ENCODE measurements around the gene ANKRD63.

The ANKRD63 gene

DNA sequence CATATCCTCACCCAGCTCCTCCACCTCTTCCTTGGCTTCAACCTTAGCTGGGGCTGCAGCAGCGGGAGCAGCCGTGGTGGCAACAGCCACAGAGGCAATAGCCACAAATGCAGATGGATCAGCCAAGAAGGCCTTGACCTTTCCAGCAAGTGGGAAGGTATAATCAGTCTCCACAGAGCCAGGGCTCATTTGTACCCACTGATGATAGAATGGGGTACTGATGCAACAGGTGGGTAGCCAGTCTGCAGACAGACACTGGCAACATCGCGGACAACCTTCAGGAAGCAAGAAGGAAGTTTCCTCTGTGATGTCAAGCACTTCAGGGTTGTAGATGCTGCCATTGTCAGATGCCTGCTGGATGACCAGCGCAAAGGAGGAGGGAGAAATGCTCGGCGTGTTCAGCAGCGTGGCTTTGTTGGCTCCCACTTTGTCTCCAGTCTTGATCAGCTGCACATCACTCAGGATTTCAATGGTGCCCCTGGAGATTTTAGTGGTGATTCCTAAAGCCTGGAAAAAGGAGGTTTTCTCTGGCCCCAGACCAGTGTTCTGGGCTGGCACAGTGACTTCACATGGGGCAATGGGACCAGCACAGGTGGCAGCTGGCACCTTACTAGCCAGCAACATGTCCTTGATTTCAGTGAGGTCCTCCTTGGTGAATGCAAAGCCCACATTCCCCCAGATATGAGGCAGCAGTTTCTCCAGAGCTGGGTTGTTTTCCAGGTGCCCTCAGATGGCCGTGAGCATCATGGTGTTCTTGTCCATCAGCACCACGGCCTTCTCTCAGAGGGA, 29.7 kb upstream of the ANKRD63 start:
- DNase-seq: no peak

DNA sequence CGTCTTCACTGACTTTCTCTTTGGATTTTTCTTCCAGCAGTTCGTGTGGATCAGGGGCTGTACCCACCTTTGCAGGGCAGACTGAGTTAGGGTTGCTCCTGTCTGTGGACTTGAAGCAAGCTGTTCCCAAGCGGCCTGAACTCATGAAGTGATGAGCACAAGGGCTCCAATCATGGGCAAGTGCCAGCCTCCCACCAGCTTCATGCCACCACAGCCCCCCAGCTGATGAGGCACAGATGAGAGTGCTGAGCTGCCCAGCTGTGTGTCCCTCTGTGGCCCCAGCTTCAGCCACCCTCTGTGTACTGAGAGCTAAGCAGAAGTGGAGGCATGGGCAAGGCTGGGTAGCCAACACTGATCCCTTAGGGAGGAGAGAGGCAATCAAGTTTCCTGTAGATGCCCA, 28.1 kb upstream of the ANKRD63 start:
- no peak for DNase-seq

DNA sequence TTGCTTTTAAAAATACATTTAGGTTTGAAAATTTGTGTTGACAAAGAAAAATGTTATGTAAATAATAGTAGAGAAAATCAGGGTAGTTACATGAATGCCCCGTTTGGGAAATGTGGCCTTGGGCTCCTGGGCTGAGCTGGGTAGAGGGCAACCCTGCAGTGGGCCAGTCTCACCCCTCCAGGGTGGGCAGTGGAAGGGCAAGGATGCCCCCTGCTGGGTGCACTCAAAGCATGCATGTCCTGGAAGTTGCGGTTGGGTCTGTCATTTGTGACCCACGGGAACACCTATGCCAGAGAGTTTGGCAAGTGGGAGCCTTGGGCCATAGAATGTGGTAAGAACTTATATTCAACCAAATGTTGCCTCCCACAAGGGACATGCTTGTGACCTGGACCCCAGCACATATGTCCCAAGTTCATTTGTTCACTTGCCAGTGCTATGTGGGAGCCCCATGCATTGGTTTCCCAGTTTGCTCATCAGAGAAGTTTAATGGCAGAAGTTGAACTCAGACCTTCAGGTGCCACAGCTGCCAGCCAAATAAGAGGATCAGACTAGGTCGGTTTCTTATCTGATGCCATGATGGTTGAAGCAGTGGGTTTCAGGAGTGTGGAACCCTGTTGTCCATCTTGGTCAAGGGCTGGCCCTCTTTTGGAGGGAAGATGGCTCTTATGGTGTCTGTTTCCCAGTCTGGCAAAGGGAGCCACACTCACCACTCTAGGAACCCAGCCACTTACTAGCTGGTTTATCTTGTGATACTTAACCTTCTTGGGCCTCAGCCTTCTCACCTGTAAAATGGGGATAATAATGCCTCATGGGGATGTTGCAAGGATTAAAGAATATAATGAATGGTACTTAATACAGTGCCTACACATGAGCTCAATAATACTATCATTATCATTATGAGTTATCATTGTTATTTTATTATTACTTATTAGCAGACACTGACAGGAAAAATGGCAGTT, 27.4 kb upstream of the ANKRD63 start:
- DNase-seq: peak; percentile 29 to 50

DNA sequence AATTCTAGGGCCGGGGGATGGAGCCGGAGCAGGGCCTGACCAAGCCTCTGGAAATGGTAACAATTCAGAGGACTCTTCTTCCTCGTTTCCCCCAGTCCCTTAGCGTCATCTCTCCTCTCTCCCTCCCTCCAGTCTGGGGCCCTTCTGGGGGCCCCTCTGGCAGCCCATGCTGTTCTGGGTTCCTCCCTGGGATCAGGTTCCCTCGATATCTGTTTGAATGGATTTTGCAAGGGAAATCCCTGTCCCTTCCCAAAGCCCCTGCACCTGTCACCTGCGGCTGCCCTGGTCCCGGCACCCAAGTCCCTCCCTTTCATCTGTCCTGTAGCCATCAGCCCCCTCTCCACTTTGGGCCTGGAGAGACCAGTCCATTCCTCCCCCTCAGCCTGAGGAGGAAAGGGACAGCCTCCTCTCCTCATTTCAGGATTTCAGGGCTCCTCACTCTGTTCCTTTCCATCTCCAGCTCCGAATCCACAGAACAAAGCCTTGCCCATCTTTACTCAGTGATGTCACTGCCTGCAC, 26.5 kb upstream of the ANKRD63 start:
- DNase-seq: no peak

DNA sequence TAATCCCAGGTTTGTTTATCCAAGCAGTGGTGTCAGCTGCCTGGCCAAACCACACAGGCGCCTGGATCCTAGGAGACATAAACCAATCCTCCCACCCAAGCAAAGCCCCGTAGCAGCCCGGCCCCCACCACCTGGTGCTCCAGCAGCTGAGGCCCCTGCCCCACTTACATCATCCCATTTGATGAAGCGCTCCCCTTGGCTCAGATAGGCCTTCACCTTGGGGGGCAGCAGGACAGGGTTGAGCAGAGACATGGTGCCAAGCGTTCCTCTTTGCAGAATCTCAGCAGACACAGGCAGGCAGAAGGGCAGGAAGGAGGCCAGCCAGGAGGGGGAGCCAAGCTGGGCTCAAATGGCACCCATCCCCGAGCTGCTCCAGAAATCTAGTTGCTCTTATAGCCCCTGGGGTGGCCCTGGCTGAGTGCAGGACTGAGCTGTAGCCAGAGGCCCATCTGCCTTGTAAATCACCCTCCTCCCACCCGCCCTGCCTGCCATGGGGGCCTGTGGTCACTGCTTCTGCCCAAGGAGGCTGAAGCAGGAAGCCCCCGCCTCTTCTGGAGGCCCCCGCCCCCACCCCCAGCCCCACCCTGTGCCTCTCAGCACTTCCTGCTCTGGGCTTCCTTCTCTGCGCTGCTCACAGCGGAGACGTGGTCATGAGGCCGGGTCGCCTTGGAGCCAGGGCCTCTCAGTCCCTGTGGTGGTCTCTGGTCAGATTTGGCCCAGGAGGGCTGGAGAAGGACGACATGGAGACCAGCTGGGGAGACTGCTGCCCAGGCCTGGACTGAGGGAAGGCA, 24.8 kb upstream of the ANKRD63 start, which contains the start of gene PLCB2:
Gene PLCB2, minus strand, starts transcription at position 515 of the 791 bp plus-strand sequence. Its CDS starts 263 bp downstream, at position 252.
- peak; percentile 70 to 80 for DNase-seq

DNA sequence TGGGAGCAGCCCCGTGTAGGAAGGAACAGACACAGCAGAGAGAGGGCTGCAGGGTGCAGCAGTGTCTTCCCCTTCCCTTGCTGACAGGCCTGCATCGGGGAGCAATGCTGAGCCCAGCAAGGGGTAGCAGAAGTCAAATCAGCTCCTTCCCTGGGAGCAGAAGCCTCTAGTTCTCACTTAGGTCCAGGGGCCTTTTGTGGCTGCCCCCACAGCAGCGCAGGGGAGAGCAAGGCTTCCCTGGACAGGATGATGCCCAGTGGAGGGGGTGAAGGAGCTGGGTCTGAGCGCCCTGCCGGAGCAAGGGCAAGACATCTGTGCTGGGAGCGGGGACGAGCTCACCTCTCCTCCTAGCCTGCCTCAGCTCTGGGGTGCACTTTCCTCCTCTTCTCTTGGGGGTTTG, 24.0 kb upstream of the ANKRD63 start:
- DNase-seq: peak in 1 of 2 experiments; percentile 17

DNA sequence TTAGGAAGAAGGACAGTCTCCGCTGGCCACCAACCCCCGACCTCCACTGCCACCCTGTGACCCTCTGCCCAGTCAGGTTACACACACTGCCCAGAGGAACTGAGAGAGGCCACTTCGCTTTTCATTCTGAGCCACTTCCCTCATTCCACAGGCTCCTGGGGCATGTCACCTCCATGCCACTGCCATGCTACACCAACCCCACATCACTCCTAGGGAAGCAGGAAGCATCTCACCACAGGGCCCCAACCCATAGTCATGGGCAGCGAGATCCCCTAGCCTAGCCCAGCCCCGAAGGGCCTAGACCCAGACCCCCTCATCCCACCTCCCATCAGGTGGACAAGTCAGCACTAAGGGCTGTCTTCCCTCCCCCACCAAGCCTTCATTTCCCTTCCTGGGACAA, 23.5 kb upstream of the ANKRD63 start:
- DNase-seq: no peak

DNA sequence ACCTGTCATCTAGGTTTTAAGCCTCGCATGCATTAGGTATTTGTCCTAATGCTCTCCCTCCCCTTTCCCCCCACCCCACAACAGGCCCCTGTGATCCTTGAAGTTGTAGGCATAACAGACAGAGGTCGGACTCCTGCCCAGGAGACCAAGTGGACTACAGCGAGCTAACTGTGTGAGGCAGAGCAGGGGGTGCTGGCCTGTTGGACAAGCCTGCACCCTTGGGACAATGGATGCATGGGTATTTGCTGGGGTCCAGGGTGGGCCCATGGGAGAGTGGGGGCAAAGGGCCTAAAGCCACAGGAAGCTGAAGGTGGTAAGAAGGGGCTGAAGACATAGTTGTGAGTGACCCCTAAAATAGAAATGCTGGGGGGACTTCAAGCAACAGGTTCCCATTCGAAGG, 22.4 kb upstream of the ANKRD63 start:
- no peak for DNase-seq

DNA sequence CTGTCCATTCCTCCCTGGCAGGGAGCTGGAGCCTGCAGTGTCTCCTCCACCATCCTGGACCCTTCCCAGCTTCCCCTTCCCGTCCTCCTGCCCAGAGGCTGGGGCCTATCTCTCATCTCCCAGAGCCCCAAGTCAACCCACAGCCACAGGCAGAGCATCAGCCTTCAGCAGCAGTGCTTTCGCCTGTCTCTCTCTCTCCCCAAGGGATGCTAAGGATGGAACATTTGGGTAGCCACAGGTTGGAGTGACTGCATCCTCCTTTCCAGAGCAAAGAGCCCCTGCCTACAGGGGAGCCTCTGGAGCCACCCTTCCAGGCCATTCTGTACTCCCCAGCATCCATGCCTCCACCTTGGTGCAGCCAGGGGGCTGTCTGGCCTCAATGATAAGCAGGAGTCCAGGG, 20.7 kb upstream of the ANKRD63 start:
- no peak for DNase-seq

DNA sequence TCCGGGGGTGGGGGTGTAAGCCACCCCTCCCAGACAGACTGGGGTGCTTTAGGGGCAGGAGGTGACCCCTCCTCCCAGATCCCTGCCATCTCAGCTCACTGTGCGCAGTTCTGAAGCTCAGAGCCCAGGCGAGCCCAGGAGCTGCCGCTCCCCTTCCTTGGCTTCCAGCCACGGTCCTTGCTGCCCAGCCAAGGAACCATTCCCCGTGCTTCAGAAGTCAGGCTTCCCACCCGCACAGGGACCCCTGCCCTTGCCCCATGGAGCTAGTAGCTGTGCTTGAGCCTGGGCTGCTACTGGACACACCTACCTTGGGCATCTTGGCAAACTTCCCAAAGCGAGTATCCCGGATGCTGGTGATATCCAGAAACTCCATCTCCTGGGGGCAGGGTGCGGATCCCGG, 20.1 kb upstream of the ANKRD63 start:
- no peak for DNase-seq

DNA sequence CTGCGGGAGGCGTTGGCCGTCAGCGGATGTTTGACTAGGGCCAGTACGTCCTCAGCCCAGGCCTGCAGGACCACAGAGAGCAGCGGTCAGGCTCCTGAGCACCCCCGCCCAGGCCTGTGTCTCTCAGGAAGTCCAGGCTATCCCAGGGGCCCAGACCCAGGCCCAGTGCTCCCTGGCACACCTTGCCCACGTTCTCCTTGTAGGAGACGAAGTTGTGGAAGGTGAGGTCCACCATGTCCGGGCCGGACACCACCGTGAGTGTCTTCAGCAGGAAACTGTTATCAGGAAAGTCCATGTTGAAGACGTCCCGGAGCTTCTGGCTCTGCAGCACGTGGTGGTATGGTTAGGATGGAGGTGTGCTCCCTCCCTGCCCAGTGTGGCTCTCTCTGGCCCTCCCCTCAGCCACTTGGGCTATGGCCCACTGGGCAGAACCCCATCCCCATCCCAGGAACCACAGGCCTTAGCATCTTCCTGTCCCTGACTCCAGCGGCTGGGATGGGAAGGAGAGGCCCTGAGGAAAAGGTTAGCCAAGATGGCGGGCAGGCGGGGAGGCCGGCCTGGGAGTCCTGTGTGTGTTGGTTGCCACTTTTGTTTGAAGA, 19.5 kb upstream of the ANKRD63 start:
- no peak for DNase-seq

DNA sequence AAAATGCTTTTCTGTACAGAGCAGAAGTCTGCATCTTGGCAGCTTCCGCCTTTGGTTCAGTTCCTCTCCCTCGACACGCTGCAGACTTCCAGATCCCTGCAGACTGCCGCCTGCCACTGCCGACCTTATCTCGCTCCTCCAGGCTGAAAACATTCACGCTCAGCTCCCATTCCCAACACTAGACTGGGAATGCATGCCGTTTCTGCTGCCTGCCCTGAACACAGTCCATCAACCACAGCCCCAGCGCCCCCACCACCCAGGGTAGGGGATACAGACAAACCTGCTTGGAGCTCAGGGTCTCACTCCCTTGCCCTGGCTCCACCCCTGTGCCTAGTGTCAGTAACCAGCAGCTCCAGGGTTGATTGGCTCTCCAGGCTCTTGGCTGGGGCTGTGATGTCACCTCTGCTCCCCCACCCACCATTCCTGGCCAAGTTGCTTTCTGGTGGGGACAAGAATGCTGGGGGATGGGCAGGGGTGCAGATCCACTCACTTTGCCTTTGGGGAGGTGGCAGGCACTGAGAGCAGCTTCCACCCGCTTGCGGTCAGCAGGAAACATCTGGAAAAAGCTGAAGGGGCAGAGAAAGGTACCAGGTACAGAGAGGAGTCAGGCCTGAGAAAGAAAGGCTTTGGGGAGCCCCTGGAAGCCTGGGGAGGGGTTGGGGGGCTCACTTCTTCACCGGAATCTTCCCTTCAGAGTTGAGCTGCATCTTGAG, 18.8 kb upstream of the ANKRD63 start:
- DNase-seq: peak in 1 of 2 experiments; percentile 19

DNA sequence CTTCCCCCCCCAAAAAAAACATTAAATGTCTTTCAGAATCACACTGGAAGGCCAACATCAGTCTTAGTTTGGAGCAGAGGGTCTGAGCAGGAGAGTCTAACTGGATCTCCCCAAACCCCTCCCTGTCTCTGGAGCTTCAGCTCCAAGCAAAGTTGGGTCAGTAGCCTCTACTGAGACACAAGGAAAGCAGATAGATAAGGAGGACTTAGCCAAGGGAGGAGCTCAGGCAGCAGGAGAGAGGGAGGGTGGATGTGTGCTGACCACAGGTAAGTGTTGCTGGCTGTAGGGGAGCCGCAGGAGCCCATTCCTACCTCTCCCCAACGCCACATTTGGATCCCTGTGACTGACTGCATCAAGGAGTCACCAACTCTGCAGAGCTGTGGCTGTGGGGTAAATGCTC, 17.9 kb upstream of the ANKRD63 start:
- no peak for DNase-seq

DNA sequence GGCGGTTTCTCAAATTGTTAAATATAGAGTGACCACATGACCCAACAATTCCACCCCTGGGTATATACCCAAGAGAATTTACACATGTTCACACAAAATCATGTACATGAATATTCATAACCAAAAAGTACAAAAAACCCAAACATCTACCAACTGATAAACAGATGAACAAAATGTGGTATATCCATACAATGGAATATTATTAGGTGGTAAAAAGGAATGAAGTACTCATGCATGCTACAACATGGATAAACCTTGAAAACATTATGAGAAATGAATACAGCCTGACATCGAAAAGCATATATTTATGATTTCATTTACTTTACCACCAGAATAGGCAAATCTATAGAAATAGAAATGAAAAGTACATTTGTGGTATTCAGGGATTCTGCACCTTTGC, 17.5 kb upstream of the ANKRD63 start:
- no peak for DNase-seq

DNA sequence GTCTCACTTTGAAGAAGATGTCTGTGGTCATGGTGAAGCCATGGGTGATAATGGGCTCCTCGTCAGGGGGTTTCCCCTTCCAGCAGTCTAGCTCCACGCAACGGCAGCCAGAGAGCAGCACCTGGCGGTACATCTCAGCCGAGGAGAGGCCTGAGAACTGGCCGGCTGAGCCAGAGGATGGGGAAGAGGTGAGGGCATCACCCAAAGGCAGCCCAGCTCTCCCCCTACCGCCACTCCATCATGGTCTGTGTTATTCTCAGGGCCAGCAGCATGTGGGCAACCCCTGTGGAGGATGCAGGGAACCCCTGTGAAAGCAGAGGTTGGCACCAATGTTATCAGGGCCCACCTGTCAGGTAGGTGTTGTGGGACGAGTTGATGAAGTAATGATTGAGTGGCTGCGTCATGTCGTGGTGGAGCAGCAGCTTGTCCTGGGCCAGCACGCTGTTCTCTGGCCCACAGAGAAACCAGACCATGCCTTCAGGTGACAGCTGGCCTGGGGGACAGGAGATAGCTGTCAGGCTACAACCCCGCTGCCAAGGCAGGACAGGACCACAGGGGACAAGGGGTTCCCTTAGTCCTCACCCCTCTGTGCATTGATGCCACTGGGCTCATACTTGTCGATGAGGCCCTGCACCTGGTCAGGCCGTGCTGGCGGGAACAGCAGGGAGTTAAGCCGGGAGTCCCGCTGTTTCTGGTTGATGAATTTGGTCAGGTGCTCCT, 15.5 kb upstream of the ANKRD63 start:
- DNase-seq: no peak

DNA sequence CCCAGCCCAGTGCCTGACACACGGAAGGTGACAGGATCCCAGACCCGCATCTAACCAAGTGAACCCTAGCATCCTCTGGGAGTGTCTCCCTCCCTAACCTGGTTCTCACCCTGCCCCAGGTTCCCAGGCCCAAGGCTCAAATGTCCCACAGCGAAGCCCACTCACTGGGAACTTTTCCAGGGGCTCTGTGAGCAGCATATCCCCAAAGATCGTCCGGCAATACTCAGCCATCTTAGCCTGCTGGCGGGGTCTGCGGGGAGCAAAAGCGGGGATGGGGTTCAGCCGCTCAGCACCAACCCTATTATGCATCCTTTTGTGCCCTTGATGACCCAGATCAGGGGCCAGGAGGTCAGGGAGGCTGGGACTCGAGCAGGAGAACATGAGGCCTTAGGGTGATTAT, 14.5 kb upstream of the ANKRD63 start:
- DNase-seq: no peak

DNA sequence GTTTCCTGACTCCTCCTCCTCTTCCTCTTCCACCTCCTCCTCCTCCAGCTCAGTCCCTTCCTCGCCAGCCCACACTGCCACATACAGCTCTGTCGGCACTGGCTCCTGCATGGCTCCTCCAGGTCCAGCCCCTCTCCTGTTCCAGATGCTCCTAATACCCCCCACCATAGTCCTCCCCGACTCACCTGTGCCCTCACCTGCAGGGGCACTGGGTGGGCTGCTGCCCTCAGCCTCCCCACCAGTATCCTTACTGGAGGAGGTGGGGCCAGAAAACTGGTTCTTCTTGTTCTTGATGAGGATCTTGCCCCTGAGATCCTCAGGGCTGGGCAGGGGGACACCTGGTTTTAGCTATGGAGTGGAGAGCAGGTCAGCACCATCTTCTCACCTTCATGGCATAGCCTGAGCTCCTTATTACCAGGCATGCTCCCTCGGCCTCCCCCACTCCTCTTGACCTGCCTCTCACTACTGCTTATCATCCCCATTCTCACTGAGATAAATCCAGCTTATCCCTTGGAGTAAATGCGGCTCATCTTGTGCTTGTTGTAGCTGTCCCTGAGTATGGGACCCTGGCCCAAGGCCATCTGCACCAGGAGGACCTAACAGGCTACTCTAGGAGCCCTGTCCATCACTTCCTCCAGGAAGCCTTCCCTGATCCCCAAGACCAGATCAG, 13.8 kb upstream of the ANKRD63 start:
- DNase-seq: no peak

DNA sequence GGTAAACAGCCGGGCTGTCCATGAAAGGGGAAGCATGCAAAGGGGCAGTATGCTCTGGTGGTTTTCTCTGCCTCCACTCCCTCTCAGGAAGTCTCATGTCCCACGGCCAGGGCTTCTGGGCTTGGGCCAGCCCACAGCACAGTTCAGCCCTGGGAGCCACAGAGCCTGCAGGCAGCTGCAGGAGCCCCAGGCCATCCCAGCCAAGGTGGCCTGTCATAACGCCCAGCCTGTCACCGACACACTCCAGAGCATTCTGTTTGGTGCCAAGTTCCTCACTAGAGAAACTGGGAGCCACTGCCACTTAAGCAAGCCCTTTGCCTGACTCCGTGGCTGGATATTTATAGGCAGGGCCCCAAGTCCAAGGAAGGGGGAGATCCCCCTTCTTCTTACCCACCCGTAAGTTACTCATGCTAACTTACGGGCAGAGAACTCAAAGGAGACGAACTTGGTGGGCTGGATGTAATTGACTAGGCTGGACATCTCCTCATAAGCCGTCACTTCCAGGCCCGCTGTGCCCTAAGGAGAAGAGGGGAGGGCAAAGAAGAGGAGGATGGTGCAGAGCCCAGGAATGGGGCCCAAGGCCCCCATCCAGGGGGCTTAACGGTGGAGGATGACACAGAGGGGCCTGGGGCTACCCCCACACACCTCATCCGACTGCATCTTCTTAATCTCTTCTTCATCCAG, 13.2 kb upstream of the ANKRD63 start:
- DNase-seq: no peak

DNA sequence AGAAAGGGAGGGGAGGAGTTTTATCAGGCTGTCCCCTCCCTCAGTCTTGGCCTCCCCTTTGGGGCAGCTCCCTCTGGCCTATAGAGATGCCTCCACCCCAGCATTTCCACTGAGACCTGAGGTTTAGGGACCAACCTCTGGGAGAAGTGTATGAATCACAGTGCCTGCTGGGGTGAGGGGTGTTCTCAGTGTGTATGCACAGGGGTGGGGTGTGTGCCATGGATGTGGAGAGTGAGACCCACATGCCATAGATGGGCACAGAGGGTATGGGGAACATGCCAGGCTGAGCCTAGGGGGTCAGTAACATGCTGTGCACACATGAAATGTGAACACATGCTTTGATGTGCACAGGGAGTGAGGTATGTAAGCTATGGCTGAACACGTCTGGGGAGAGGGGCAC, 12.4 kb upstream of the ANKRD63 start:
- no peak for DNase-seq
